GM21381 (cell line): Measurements from ENCODE around the gene CEP104.

ENCODE experiments used
- ATAC-seq: cut with Tn5 transposase; IDR thresholded peaks from one replicate; pipeline ENCODE4 v1.9.1; 2021; ENCODE audit warnings: mild to moderate bottlenecking, moderate library complexity; ENCODE audit not compliant: unreplicated experiment

CEP104 gene

GRCh38 chr1:3869751-3870301, 12.8 kb upstream of the CEP104 start:
- no peak for ATAC-seq

- ATAC-seq = no peak
These were observed 11.5 kb upstream of the CEP104 start for GRCh38 chr1:3868464-3869006.

GRCh38 chr1:3865606-3866160, 8.7 kb upstream of the CEP104 start:
- no peak for ATAC-seq

GRCh38 chr1:3864884-3865283, 7.9 kb upstream of the CEP104 start:
- no peak for ATAC-seq

- ATAC-seq = no peak
These were observed 6.4 kb upstream of the CEP104 start for GRCh38 chr1:3863231-3863935.

GRCh38 chr1:3858231-3858981, 1.4 kb upstream of the CEP104 start:
- no peak for ATAC-seq

- ATAC-seq = no peak
These were observed 749 bp upstream of the CEP104 start for GRCh38 chr1:3857791-3858129.

GRCh38 chr1:3852711-3853485, 4.1 kb downstream of the CEP104 start:
- ATAC-seq = no peak

GRCh38 chr1:3852091-3852490, 4.9 kb downstream of the CEP104 start:
- no peak for ATAC-seq

- ATAC-seq = no peak
These were observed 5.7 kb downstream of the CEP104 start for GRCh38 chr1:3851292-3851691.

- ATAC-seq = no peak
These were observed 6.2 kb downstream of the CEP104 start for GRCh38 chr1:3850857-3851256.

GRCh38 chr1:3847081-3847480, 9.9 kb downstream of the CEP104 start:
- no peak for ATAC-seq

- ATAC-seq = no peak
These were observed 10.5 kb downstream of the CEP104 start for GRCh38 chr1:3846541-3846940.

GRCh38 chr1:3842912-3843311, 14.1 kb downstream of the CEP104 start:
- ATAC-seq = no peak

- ATAC-seq = no peak
These were observed 15.5 kb downstream of the CEP104 start for GRCh38 chr1:3841491-3841890.

GRCh38 chr1:3838788-3839187, 18.2 kb downstream of the CEP104 start:
- no peak for ATAC-seq

GRCh38 chr1:3837685-3838084, 19.3 kb downstream of the CEP104 start:
- no peak for ATAC-seq

- no peak for ATAC-seq
These were observed 19.8 kb downstream of the CEP104 start for GRCh38 chr1:3837200-3837599.

- no peak for ATAC-seq
These were observed 20.6 kb downstream of the CEP104 start for GRCh38 chr1:3836421-3836820.

GRCh38 chr1:3834701-3835100, 22.3 kb downstream of the CEP104 start:
- ATAC-seq = no peak

GRCh38 chr1:3831689-3832088, 25.3 kb downstream of the CEP104 start:
- no peak for ATAC-seq
